HepG2 (cell line): ENCODE measurements around the gene PPARA. TPM values are rescaled to one million over a fixed set of nuclear protein-coding genes. Genes with fewer than 3 reads are reported as not detected.

Experiments
- ATAC-seq: fragments of 200-7000 bp; cut with Tn5 transposase; 3 replicates; pipeline ENCODE4 v1.9.1; 2020; ENCODE audit warnings: mild to moderate bottlenecking, moderate library complexity
- BruUV-seq: library from RNA; stranded (reverse); fragments of 400-500 nt; replicated peaks from 2 replicates; lab custom pipeline; 2021; lab: Mats Ljungman, UMichigan
- CTCF ChIA-PET: fragments of 300-600 bp; formaldehyde crosslinking; extraction: SDS; loops from one replicate; lab custom pipeline; 2021; ENCODE audit warnings: low total read pairs, inconsistent platforms, low intra/inter-chr PET ratio; lab: Yijun Ruan, JAX
- POLR2A ChIA-PET: fragments of 350-600 bp; sonication (Branson Sonifier 250); formaldehyde crosslinking; loops from one replicate; lab custom pipeline; 2020; ENCODE audit warnings: antibody characterized with exemption, inconsistent platforms; lab: Yijun Ruan, JAX
- DNase-seq: peaks from one replicate; pipeline ENCODE4 v3.0.0-alpha.2; 2015; ENCODE audit warnings: low spot score
- FAIRE-seq: peaks from 3 replicates; lab custom pipeline; 2011; peaks lifted over from hg19 to GRCh38; lab: Jason Lieb, UNC
- H2AFZ ChIP-seq: one replicate; pipeline ENCODE4 v1.6.1; 2011; ENCODE audit warnings: low read length, inconsistent platforms
- H3K27ac ChIP-seq: fragments of 300-600 bp; 3 replicates; pipeline ENCODE4 v1.8.0; 2011; ENCODE audit warnings: mixed run types, mild to moderate bottlenecking, mixed read lengths, low read length, inconsistent platforms; ENCODE audit not compliant: insufficient read depth; ENCODE audit errors: extremely low read length
- H3K27me3 ChIP-seq, 2 experiments: fragments of 200-600 bp in 1 of 2; 2 replicates in 1 of 2; 3 replicates in 1 of 2; pipeline versions ENCODE4 v1.6.0 to v1.8.0; 2011; ENCODE audit warnings: low read length in 2 of 2, mild to moderate bottlenecking in 2 of 2, moderate library complexity in 2 of 2, inconsistent platforms in 1 of 2; ENCODE audit not compliant: insufficient read depth in 2 of 2, control insufficient read depth in 1 of 2
- H3K36me3 ChIP-seq, 2 experiments: fragments of 200-600 bp in 1 of 2; replicated peaks in 1 of 2; 2 replicates in 1 of 2; 3 replicates in 1 of 2; pipeline versions ENCODE4 v1.5.1 to v1.8.0; 2011; ENCODE audit warnings: low read length in 2 of 2, inconsistent platforms in 1 of 2; ENCODE audit not compliant: insufficient read depth in 2 of 2, control insufficient read depth in 1 of 2
- H3K4me1 ChIP-seq: 2 replicates; pipeline ENCODE4 v1.5.1; 2012; ENCODE audit warnings: low read length, inconsistent platforms; ENCODE audit not compliant: insufficient read depth
- H3K4me2 ChIP-seq: 2 replicates; pipeline ENCODE4 v1.6.0; 2011; ENCODE audit warnings: low read depth, low read length, inconsistent platforms
- H3K4me3 ChIP-seq, 3 experiments: fragments of 200-600 bp in 1 of 3; sonication (generic), shearing (Covaris generic) in 1 of 3; replicated peaks in 1 of 3; 2 replicates each; pipeline ENCODE4 v1.5.1; 2011 to 2016; ENCODE audit warnings: low read length in 3 of 3, inconsistent platforms in 2 of 3, low read depth in 2 of 3, mild to moderate bottlenecking in 2 of 3, control low read depth in 1 of 3, mixed read lengths in 1 of 3; ENCODE audit not compliant: insufficient read depth in 1 of 3
- H3K79me2 ChIP-seq: one replicate; pipeline ENCODE4 v1.6.1; 2011; ENCODE audit warnings: low read length, inconsistent platforms; ENCODE audit not compliant: insufficient read depth
- H3K9ac ChIP-seq: 2 replicates; pipeline ENCODE4 v1.6.0; 2011; ENCODE audit warnings: mild to moderate bottlenecking, low read depth, low read length, inconsistent platforms; ENCODE audit not compliant: insufficient read depth
- H3K9me3 ChIP-seq: 2 replicates; pipeline ENCODE4 v1.5.1; 2012; ENCODE audit warnings: mild to moderate bottlenecking, low read length
- H4K20me1 ChIP-seq: 2 replicates; pipeline ENCODE4 v1.6.0; 2011; ENCODE audit warnings: inconsistent platforms, mild to moderate bottlenecking, low read length, moderate library complexity; ENCODE audit not compliant: insufficient read depth
- AGO2 ChIP-seq: fragments of 200-400 bp; formaldehyde crosslinking; optimal IDR thresholded peaks from 2 replicates; pipeline ENCODE3; 2017; ENCODE audit warnings: mild to moderate bottlenecking, low read depth, low read length, moderate library complexity
- MEIS2 ChIP-seq: sonication (generic); formaldehyde crosslinking; IDR thresholded peaks from 2 replicates; pipeline ENCODE4 v1.9.0; 2021; ENCODE audit warnings: mild to moderate bottlenecking, missing genetic modification reagents
- PCBP2 ChIP-seq: fragments of 200-400 bp; formaldehyde crosslinking; optimal IDR thresholded peaks from 2 replicates; pipeline ENCODE3; 2018; ENCODE audit warnings: low read length, low read depth; ENCODE audit not compliant: poor library complexity, severe bottlenecking
- PHF20 ChIP-seq: sonication (generic); formaldehyde crosslinking; IDR thresholded peaks from 2 replicates; pipeline ENCODE4 v1.5.0; 2020; ENCODE audit warnings: mild to moderate bottlenecking, missing genetic modification reagents
- TSC22D2 ChIP-seq: sonication (generic); formaldehyde crosslinking; IDR thresholded peaks from 2 replicates; pipeline ENCODE4 v1.5.1; 2020; ENCODE audit warnings: missing genetic modification reagents, mild to moderate bottlenecking, borderline replicate concordance
- ZBTB37 ChIP-seq: sonication (generic); formaldehyde crosslinking; IDR thresholded peaks from 2 replicates; pipeline ENCODE4 v1.4.0; 2020; ENCODE audit warnings: mild to moderate bottlenecking, missing genetic modification reagents
- ZFP1 ChIP-seq: IDR thresholded peaks from 2 replicates; pipeline ENCODE4 v1.6.1; 2016
- ZNF225 ChIP-seq: sonication (generic); formaldehyde crosslinking; IDR thresholded peaks from 2 replicates; pipeline ENCODE4 v1.4.0; 2020; ENCODE audit warnings: mild to moderate bottlenecking, missing genetic modification reagents
- WGBS: methylation state at CpG from one replicate; pipeline ENCODE4 v1.1.6; 2017; ENCODE audit warnings: low lambda C conversion rate; 5-methylcytosine and 5-hydroxymethylcytosine counted together
- in situ Hi-C: cut with HindIII; loops from 2 replicates; pipeline ENCODE4 v1.10.0; 2017; ENCODE audit warnings: low pct_unique_long_range_greater_than_20kb; ENCODE audit not compliant: extremely low pct_ligation_motif_present
- intact Hi-C: fragments of 100-400 bp; cut with micrococcal nuclease; formaldehyde crosslinking; loops from one replicate; pipeline ENCODE4 v1.10.0; 2022; ENCODE audit not compliant: unreplicated experiment
- polyA plus RNA-seq, 8 experiments: library from polyadenylated mRNA; depleted of rRNA in 3 of 8; stranded (reverse) in 7 of 8; unstranded in 1 of 8; fragments of >200 nt; fragmentation: Illumina TruSeq in 4 of 8; extraction: Trizol in 4 of 8; gene quantifications; 2 replicates each; pipeline versions ENCODE4 v1.2.1 to v1.2.3, GENCODE V29; 2011 to 2016; ENCODE audit warnings: low read depth in 4 of 8, missing spikeins in 1 of 8, mixed read lengths in 1 of 8; ENCODE audit not compliant: insufficient read depth in 1 of 8
- total RNA-seq, 5 experiments: library from RNA; depleted of rRNA; stranded (reverse); fragments of >200 nt; fragmentation: Illumina TruSeq; extraction: Trizol; gene quantifications; 2 replicates each; pipeline ENCODE4 v1.2.3, GENCODE V29; 2016; ENCODE audit warnings: low read depth in 1 of 5
- TF ChIP-seq, protein P1 (sequence below): sonication (generic); formaldehyde crosslinking; IDR thresholded peaks from 2 replicates; pipeline ENCODE4 v1.4.0; 2020; ENCODE audit warnings: missing genetic modification reagents

PPARA gene
- total and polyA plus RNA-seq, 2 of the 13 experiments (the other 11 are each of a cell fraction or from before 2014, with no cell fraction given), result 18.2 to 24.7 TPM

DNA sequence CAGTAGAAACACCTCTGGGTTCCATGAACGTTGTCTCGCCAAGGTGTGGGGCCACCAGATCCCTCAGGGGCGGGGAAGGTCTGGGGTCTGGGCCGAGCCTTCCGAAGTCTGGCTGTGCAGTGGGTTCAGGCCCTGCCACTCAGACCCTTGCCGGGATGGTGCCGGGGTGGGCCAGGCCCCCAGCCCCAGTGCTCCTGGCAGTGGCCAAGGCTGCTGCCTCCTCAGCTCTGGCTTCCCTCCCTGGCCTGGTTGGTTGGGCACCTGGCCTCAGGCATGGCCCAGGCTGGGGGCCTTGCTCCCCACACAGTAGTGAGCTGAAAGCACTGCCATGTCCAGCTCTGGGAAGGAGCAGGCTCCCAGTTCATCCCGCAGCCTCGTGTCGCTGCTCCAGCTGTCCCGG lies 48.2 kb upstream of the PPARA start:
- FAIRE-seq, result no peak
- POLR2A ChIA-PET, result no interaction called here
- H4K20me1 ChIP-seq, result no peaks in the 10 kb centered on the region

GRCh38 chr22:46102752-46103151 lies 47.6 kb upstream of the PPARA start:
- H3K9ac ChIP-seq, result no peak overlapping the region
- BruUV-seq, result no TSS peak
- no CpG with 5 or more reads among the region's 13 CpGs for WGBS
- no peaks in the 10 kb centered on the region for H3K9me3 ChIP-seq
- ATAC-seq (no peak), FAIRE-seq (no peak), DNase-seq (no peak)
- no peaks in the 10 kb centered on the region for H3K79me2 ChIP-seq
- intact Hi-C loops, result no loop called here
- H3K4me1 ChIP-seq, result peaks cover 32% of the 10 kb centered on the region
- no peak overlapping the region for H3K4me3 ChIP-seq
- no peaks in the 10 kb centered on the region for H4K20me1 ChIP-seq
- in situ Hi-C loops, result loop anchor here (25.0 kb wide), 1 partner anchor 465 kb away; no protein-coding TSS in a partner anchor
- POLR2A ChIA-PET, result no interaction called here
- H3K4me2 ChIP-seq, result no peak overlapping the region
- CTCF ChIA-PET, result no interaction called here
- H3K27me3 ChIP-seq, result peaks cover 12 to 40% of the 10 kb centered on the region in 2 experiments
- H2AFZ ChIP-seq, result no peak overlapping the region
- no peaks in the 10 kb centered on the region for H3K36me3 ChIP-seq
- TF ChIP-seq PHF20 (CRISPR knock-in tag), result no peak
- TF ChIP-seq, protein P1, sequence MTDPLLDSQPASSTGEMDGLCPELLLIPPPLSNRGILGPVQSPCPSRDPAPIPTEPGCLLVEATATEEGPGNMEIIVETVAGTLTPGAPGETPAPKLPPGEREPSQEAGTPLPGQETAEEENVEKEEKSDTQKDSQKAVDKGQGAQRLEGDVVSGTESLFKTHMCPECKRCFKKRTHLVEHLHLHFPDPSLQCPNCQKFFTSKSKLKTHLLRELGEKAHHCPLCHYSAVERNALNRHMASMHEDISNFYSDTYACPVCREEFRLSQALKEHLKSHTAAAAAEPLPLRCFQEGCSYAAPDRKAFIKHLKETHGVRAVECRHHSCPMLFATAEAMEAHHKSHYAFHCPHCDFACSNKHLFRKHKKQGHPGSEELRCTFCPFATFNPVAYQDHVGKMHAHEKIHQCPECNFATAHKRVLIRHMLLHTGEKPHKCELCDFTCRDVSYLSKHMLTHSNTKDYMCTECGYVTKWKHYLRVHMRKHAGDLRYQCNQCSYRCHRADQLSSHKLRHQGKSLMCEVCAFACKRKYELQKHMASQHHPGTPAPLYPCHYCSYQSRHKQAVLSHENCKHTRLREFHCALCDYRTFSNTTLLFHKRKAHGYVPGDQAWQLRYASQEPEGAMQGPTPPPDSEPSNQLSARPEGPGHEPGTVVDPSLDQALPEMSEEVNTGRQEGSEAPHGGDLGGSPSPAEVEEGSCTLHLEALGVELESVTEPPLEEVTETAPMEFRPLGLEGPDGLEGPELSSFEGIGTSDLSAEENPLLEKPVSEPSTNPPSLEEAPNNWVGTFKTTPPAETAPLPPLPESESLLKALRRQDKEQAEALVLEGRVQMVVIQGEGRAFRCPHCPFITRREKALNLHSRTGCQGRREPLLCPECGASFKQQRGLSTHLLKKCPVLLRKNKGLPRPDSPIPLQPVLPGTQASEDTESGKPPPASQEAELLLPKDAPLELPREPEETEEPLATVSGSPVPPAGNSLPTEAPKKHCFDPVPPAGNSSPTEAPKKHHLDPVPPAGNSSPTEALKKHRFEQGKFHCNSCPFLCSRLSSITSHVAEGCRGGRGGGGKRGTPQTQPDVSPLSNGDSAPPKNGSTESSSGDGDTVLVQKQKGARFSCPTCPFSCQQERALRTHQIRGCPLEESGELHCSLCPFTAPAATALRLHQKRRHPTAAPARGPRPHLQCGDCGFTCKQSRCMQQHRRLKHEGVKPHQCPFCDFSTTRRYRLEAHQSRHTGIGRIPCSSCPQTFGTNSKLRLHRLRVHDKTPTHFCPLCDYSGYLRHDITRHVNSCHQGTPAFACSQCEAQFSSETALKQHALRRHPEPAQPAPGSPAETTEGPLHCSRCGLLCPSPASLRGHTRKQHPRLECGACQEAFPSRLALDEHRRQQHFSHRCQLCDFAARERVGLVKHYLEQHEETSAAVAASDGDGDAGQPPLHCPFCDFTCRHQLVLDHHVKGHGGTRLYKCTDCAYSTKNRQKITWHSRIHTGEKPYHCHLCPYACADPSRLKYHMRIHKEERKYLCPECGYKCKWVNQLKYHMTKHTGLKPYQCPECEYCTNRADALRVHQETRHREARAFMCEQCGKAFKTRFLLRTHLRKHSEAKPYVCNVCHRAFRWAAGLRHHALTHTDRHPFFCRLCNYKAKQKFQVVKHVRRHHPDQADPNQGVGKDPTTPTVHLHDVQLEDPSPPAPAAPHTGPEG (CRISPR knock-in tag), result no peak
- no peak for TF ChIP-seq MEIS2 (CRISPR knock-in tag)
- TF ChIP-seq ZNF225 (CRISPR knock-in tag), result no peak
- no peak for TF ChIP-seq ZBTB37
- TF ChIP-seq TSC22D2 (CRISPR knock-in tag), result no peak
- no peak overlapping the region for H3K27ac ChIP-seq

More for the DNA sequence above, 48.2 kb upstream of the PPARA start:
- Histone ChIP-seq H3K4me3 (no peak overlapping the region), H3K27ac (no peak overlapping the region), H3K9me3 (no peaks in the 10 kb centered on the region), H3K9ac (no peak overlapping the region), H3K79me2 (no peaks in the 10 kb centered on the region), H3K4me2 (no peak overlapping the region), H2AFZ (no peak overlapping the region), H3K4me1 (peaks cover 26% of the 10 kb centered on the region), H3K36me3 (no peaks in the 10 kb centered on the region), H3K27me3 (peaks cover 13 to 46% of the 10 kb centered on the region in 2 experiments)
- no TSS peak for BruUV-seq
- intact Hi-C loops, result no loop called here
- CTCF ChIA-PET, result no interaction called here
- TF ChIP-seq PCBP2 (no peak), AGO2 (no peak), ZFP1 (CRISPR knock-in tag) (no peak)
- WGBS, result 60% methylated on average over 3 of the region's 11 CpGs
- in situ Hi-C loops, result loop anchor here (25.0 kb wide), 1 partner anchor 465 kb away; no protein-coding TSS in a partner anchor
- DNase-seq, result no peak
- ATAC-seq, result no peak
